ENCODE measurements around the gene RASSF4.

- TF ChIP-seq CTCF (IDR thresholded peaks at IDR 0.05 in 2 of 3, conservative IDR thresholded peaks at IDR 0.05 in 1 of 3; ENCODE audit: borderline replicate concordance in 1 of 3, insufficient read depth in 1 of 3, low read depth in 2 of 3, low read length in 2 of 3) (no peak), EZH2 (IDR thresholded peaks at IDR 0.05) (no peak)
Measured at GRCh38 chr10:44988957-44989585, 29.5 kb downstream of the RASSF4 start.
